HG02588 (cell line): ENCODE results near the gene MAGIX.

Experiments used
- ATAC-seq: cut with Tn5 transposase; IDR thresholded peaks from one replicate; pipeline ENCODE4 v1.9.1; 2021; ENCODE audit warnings: mild to moderate bottlenecking, moderate library complexity; ENCODE audit not compliant: unreplicated experiment

The MAGIX gene

GRCh38 chrX:49204017-49204416, 41.5 kb downstream of the MAGIX start:
- ATAC-seq = no peak

GRCh38 chrX:49204709-49205108, 42.2 kb downstream of the MAGIX start:
- ATAC-seq = no peak

GRCh38 chrX:49205443-49205842, 42.9 kb downstream of the MAGIX start:
- ATAC-seq = no peak

GRCh38 chrX:49206543-49206942, 44.0 kb downstream of the MAGIX start:
- ATAC-seq = no peak

GRCh38 chrX:49208399-49208798, 45.8 kb downstream of the MAGIX start:
- ATAC-seq = no peak

- ATAC-seq = no peak
These were observed 47.1 kb downstream of the MAGIX start for GRCh38 chrX:49209434-49210251.

GRCh38 chrX:49210406-49210805, 47.8 kb downstream of the MAGIX start:
- no peak for ATAC-seq

- no peak for ATAC-seq
These were observed 48.5 kb downstream of the MAGIX start for GRCh38 chrX:49211074-49211473.

GRCh38 chrX:49212209-49212608, 49.7 kb downstream of the MAGIX start:
- ATAC-seq = no peak

GRCh38 chrX:49212861-49213260, 50.3 kb downstream of the MAGIX start:
- no peak for ATAC-seq

GRCh38 chrX:49214416-49214815, 51.9 kb downstream of the MAGIX start:
- no peak for ATAC-seq

GRCh38 chrX:49214996-49215526, 52.5 kb downstream of the MAGIX start:
- ATAC-seq = no peak
